Measurements from ENCODE around the gene MEIKIN. TPM values are rescaled to one million over a fixed set of nuclear protein-coding genes. Genes with fewer than 3 reads are reported as not detected.
"Not testable (repeated sequence)": the region's sequence is repeated elsewhere in the genome, so short reads cannot be mapped to it uniquely, and the experiment has no call there.

The MEIKIN gene
- total and polyA plus RNA-seq, 9 donors, result 0.29 TPM; not detected in 8

DNA sequence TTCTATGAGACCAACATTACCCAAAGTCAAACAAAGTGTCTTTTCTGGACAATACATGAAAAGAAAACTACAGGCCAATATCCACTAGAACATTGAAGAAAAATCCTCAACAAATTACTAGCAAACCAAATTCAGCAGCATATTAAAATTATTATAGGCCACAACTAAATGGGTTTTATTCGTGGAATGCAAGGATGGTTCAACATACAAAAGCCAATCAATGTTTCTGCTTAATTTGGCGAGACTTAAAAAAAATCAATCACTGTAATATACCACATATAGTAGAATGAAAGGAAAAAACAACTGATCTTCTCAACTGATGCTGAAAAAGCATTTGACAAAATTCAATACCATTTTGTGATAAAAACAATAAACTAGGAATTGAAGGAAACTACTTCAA is 96.8 kb downstream of the MEIKIN start:
- no peaks in the 10 kb centered on the region for H3K27me3 ChIP-seq
- H3K4me1 ChIP-seq (ENCODE audit: insufficient read depth), result no peaks in the 10 kb centered on the region
- H3K9me3 ChIP-seq, result no peaks in the 10 kb centered on the region
- H3K4me3 ChIP-seq, result no peak overlapping the region
- no peak overlapping the region for H3K27ac ChIP-seq
- TF ChIP-seq EP300 (IDR thresholded peaks at IDR 0.05), result no peak
- TF ChIP-seq, protein P1, sequence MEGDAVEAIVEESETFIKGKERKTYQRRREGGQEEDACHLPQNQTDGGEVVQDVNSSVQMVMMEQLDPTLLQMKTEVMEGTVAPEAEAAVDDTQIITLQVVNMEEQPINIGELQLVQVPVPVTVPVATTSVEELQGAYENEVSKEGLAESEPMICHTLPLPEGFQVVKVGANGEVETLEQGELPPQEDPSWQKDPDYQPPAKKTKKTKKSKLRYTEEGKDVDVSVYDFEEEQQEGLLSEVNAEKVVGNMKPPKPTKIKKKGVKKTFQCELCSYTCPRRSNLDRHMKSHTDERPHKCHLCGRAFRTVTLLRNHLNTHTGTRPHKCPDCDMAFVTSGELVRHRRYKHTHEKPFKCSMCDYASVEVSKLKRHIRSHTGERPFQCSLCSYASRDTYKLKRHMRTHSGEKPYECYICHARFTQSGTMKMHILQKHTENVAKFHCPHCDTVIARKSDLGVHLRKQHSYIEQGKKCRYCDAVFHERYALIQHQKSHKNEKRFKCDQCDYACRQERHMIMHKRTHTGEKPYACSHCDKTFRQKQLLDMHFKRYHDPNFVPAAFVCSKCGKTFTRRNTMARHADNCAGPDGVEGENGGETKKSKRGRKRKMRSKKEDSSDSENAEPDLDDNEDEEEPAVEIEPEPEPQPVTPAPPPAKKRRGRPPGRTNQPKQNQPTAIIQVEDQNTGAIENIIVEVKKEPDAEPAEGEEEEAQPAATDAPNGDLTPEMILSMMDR (IDR thresholded peaks at IDR 0.05), result no peak
- no peak for TF ChIP-seq POLR2A (IDR thresholded peaks at IDR 0.05)
- 62 to 83% (median 69%) methylated on average over 2 of the region's 2 CpGs for WGBS, 3 donors
- intact Hi-C loops (cut with DNase I), result no loop called here
- no peak for DNase-seq
- no peaks in the 10 kb centered on the region for H3K36me3 ChIP-seq

DNA sequence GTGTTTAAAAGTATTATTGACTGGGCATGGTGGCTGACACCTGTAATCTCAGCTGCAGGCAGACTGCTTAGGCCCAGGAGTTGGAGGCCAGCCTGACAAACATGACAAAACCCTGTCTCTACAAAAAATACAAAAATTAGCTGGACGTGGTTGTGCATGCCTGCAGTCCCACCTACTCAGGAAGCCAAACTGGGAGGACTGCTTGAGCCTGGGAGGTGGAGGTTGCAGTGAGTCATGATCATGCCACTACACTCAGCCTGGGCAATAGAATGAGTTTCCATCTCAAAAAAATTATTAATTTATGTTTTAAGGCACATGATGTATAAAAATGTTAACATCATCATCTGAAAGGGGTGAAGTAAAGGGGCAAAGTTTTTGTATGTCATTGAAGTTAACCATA is 98.9 kb downstream of the MEIKIN start:
- WGBS, 3 donors, result 44 to 54% (median 50%) methylated on average over 1 of the region's 1 CpG
- DNase-seq, result no peak
- H3K4me1 ChIP-seq (ENCODE audit: insufficient read depth), result no peaks in the 10 kb centered on the region
- H3K27ac ChIP-seq, result no peak overlapping the region
- no peaks in the 10 kb centered on the region for H3K36me3 ChIP-seq
- no peaks in the 10 kb centered on the region for H3K27me3 ChIP-seq
- no peak for TF ChIP-seq EP300 (IDR thresholded peaks at IDR 0.05)
- no peak for TF ChIP-seq POLR2A (IDR thresholded peaks at IDR 0.05)
- TF ChIP-seq, protein P1 (IDR thresholded peaks at IDR 0.05), result no peak
- no peak overlapping the region for H3K4me3 ChIP-seq
- H3K9me3 ChIP-seq, result no peaks in the 10 kb centered on the region
- intact Hi-C loops (cut with DNase I), result no loop called here

DNA sequence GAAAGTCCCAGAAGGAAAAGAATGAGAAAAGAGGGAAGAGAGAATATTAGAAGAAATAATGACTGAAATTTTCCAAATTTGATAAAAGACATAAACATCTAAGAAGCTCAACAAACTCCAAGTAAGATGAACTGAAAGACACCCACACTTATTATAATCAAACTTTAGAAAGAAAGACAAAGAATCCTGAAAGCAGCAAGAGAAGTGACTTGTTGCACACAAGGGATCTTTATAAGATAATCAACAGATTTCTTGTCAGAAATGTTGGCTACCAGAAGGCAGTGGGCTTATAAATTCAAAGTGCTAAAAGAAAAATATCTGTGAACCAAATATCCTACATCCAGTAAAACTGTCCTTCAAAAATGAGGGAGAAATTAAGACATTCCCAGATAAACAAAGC is 99.6 kb downstream of the MEIKIN start:
- no peaks in the 10 kb centered on the region for H3K36me3 ChIP-seq

DNA sequence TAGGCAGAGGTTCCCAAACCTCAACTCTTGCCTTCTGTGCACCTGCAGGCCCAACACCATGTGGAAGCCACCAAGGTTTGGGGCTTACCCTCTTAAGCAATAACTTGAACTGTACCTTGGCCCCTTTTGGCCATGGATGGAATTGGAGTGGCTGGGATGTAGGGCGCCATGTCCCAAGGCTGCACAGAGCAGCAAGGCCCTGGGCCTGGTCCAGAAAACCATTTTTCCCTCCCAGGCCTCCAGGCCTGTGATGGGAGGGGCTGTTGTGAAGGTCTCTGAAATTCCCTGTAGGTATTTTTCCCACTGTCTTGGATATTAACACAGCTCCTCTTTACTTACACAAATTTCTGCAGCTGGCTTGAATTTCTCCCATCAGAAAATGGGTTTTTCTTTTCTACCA is 102.5 kb downstream of the MEIKIN start:
- H3K27me3 ChIP-seq; H3K27ac ChIP-seq; H3K36me3 ChIP-seq; DNase-seq; H3K9me3 ChIP-seq; H3K4me1 ChIP-seq (ENCODE audit: insufficient read depth); intact Hi-C loops (cut with DNase I); H3K4me3 ChIP-seq: not testable (repeated sequence)
- WGBS, 3 donors, result 69 to 79% (median 69%) methylated on average over 1 of the region's 1 CpG

More for the DNA sequence above, 99.6 kb downstream of the MEIKIN start:
- Histone ChIP-seq H3K4me3 (no peak overlapping the region), H3K27me3 (no peaks in the 10 kb centered on the region), H3K9me3 (no peaks in the 10 kb centered on the region), H3K4me1 (ENCODE audit: insufficient read depth) (no peaks in the 10 kb centered on the region), H3K27ac (no peak overlapping the region)
- intact Hi-C loops (cut with DNase I), result no loop called here
- TF ChIP-seq EP300 (IDR thresholded peaks at IDR 0.05) (no peak), POLR2A (IDR thresholded peaks at IDR 0.05) (no peak)
- TF ChIP-seq, protein P1 (IDR thresholded peaks at IDR 0.05), result no peak
- DNase-seq, result no peak

DNA sequence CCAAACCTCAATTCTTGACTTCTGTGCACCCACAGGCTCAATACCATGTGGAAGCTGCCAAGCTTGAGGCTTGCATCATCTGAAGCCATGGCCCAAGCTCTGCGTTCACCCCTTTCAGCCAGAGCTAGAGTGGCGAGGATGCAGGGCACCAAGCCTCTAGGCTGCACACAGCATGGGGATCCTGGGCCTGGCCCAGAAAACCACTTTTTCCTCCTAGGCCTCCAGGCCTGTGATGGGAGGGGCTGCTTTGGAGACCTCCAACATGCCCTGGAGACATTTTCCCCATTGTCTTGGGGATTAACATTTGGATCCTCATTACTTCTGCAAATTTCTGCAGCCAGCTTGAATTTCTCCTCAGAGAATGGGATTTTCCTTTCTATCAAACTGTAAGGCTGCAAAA is 112.8 kb downstream of the MEIKIN start:
- H3K36me3 ChIP-seq; H3K4me1 ChIP-seq (ENCODE audit: insufficient read depth); intact Hi-C loops (cut with DNase I); H3K9me3 ChIP-seq; DNase-seq; H3K27ac ChIP-seq; H3K4me3 ChIP-seq; H3K27me3 ChIP-seq: not testable (repeated sequence)
- WGBS, 3 donors, result 90 to 97% (median 93%) methylated on average over 2 of the region's 2 CpGs

All from ovary (tissue), 9 donors.